Duodenal mucosa (tissue), 2 donors: ENCODE results near the gene ATP8B2.
"Not testable (repeated sequence)": the region's sequence is repeated elsewhere in the genome, so short reads cannot be mapped to it uniquely, and the experiment has no call there.

Experiments
- H3K27ac ChIP-seq: one replicate; pipeline ENCODE4 v1.7.0; 2013; ENCODE audit warnings: low read depth, low read length
- H3K27me3 ChIP-seq, 2 donors: one replicate each; pipeline ENCODE4 v1.7.0; 2013; ENCODE audit warnings: low read length in 2 of 2, control low read depth in 1 of 2; ENCODE audit not compliant: insufficient read depth in 2 of 2, control insufficient read depth in 1 of 2
- H3K36me3 ChIP-seq, 2 donors: one replicate each; pipeline ENCODE4 v1.7.0; 2013; ENCODE audit warnings: low read length in 2 of 2, control low read depth in 1 of 2; ENCODE audit not compliant: insufficient read depth in 2 of 2, control insufficient read depth in 1 of 2
- H3K4me1 ChIP-seq, 2 donors: one replicate each; pipeline ENCODE4 v1.7.0; 2013; ENCODE audit warnings: low read length in 2 of 2, control low read depth in 1 of 2; ENCODE audit not compliant: insufficient read depth in 2 of 2, control insufficient read depth in 1 of 2
- H3K4me3 ChIP-seq, 2 donors: one replicate each; pipeline ENCODE4 v1.7.0; 2013; ENCODE audit warnings: low read length in 2 of 2, low read depth in 1 of 2
- H3K9ac ChIP-seq, 2 donors: one replicate each; pipeline ENCODE4 v1.7.0; 2013; ENCODE audit warnings: low read length in 2 of 2, low read depth in 1 of 2
- H3K9me3 ChIP-seq, 2 donors: one replicate each; pipeline ENCODE4 v1.7.0; 2013; ENCODE audit warnings: low read length in 2 of 2, control low read depth in 1 of 2; ENCODE audit not compliant: control insufficient read depth in 1 of 2

Gene ATP8B2

GRCh38 chr1:154306151-154306550 lies 19.2 kb upstream of the ATP8B2 start:
- Histone ChIP-seq H3K9ac (no peak overlapping the region), H3K27ac (no peak overlapping the region), H3K36me3 (no peaks in the 10 kb centered on the region), H3K4me3 (no peak overlapping the region), H3K4me1 (no peaks in the 10 kb centered on the region), H3K27me3 (no peaks in the 10 kb centered on the region), H3K9me3 (no peaks in the 10 kb centered on the region)

GRCh38 chr1:154307670-154308270 lies 17.6 kb upstream of the ATP8B2 start:
- H3K4me3 ChIP-seq, H3K9ac ChIP-seq, H3K9me3 ChIP-seq, H3K4me1 ChIP-seq, H3K36me3 ChIP-seq, H3K27ac ChIP-seq, H3K27me3 ChIP-seq: not testable (repeated sequence)

GRCh38 chr1:154309136-154309535 lies 16.2 kb upstream of the ATP8B2 start:
- H3K4me3 ChIP-seq, H3K36me3 ChIP-seq, H3K27ac ChIP-seq, H3K9ac ChIP-seq, H3K4me1 ChIP-seq, H3K9me3 ChIP-seq, H3K27me3 ChIP-seq: not testable (repeated sequence)

GRCh38 chr1:154312229-154313065 lies 12.9 kb upstream of the ATP8B2 start:
- not testable (repeated sequence) for H3K36me3 ChIP-seq, H3K9me3 ChIP-seq, H3K27me3 ChIP-seq, H3K9ac ChIP-seq, H3K4me1 ChIP-seq, H3K4me3 ChIP-seq, H3K27ac ChIP-seq

- peaks cover 4 to 8% of the 10 kb centered on the region in 2 donors for H3K9me3 ChIP-seq
- H3K4me3 ChIP-seq = no peak overlapping the region
- H3K4me1 ChIP-seq = no peaks in the 10 kb centered on the region
- no peaks in the 10 kb centered on the region for H3K36me3 ChIP-seq
- no peak overlapping the region for H3K27ac ChIP-seq
- H3K27me3 ChIP-seq = no peaks in the 10 kb centered on the region
- no peak overlapping the region for H3K9ac ChIP-seq
Measured at GRCh38 chr1:154313066-154313356, 12.3 kb upstream of the ATP8B2 start.

GRCh38 chr1:154314226-154314625 lies 11.1 kb upstream of the ATP8B2 start:
- H3K27ac ChIP-seq, H3K9ac ChIP-seq, H3K9me3 ChIP-seq, H3K4me1 ChIP-seq, H3K36me3 ChIP-seq, H3K4me3 ChIP-seq, H3K27me3 ChIP-seq: not testable (repeated sequence)

- no peak overlapping the region for H3K9ac ChIP-seq
- peaks cover 4 to 8% of the 10 kb centered on the region in 2 donors for H3K9me3 ChIP-seq
- H3K27ac ChIP-seq = no peak overlapping the region
- H3K36me3 ChIP-seq = no peaks in the 10 kb centered on the region
- H3K27me3 ChIP-seq = no peaks in the 10 kb centered on the region
- H3K4me1 ChIP-seq = peaks cover 0 to 4% of the 10 kb centered on the region in 2 donors
- H3K4me3 ChIP-seq = no peak overlapping the region
Measured at GRCh38 chr1:154316704-154317103, 8.6 kb upstream of the ATP8B2 start.

GRCh38 chr1:154318386-154318785 lies 6.9 kb upstream of the ATP8B2 start:
- H3K9ac ChIP-seq = no peak overlapping the region
- H3K9me3 ChIP-seq = peaks cover 4 to 8% of the 10 kb centered on the region in 2 donors
- H3K27ac ChIP-seq = no peak overlapping the region
- H3K36me3 ChIP-seq = no peaks in the 10 kb centered on the region
- peaks cover 0 to 1% of the 10 kb centered on the region in 2 donors for H3K27me3 ChIP-seq
- H3K4me1 ChIP-seq = peaks cover 0 to 4% of the 10 kb centered on the region in 2 donors
- no peak overlapping the region for H3K4me3 ChIP-seq

- peak within 1 kb of the TSS; percentile 56 for H3K27ac ChIP-seq
Measured at GRCh38 chr1:154320882-154321608, 4.3 kb upstream of the ATP8B2 start, which contains the start of gene AQP10. Gene AQP10, plus strand, starts transcription at chr1:154321093. Its CDS starts 63 bp downstream, at chr1:154321156.

GRCh38 chr1:154321609-154321934 lies 3.8 kb upstream of the ATP8B2 start:
- not testable (repeated sequence) for H3K9ac ChIP-seq, H3K27ac ChIP-seq, H3K36me3 ChIP-seq, H3K4me3 ChIP-seq, H3K9me3 ChIP-seq
- Histone ChIP-seq H3K4me1 (peaks cover 12 to 16% of the 10 kb centered on the region in 2 donors), H3K27me3 (peaks cover 10 to 11% of the 10 kb centered on the region in 2 donors)

More at GRCh38 chr1:154320882-154321608, 4.3 kb upstream of the ATP8B2 start, which contains the start of gene AQP10:
- H3K27me3 ChIP-seq = peaks cover 6 to 9% of the 10 kb centered on the region in 2 donors
- H3K4me3 ChIP-seq = no peak within 1 kb of the TSS
- H3K4me1 ChIP-seq = peaks cover 6 to 11% of the 10 kb centered on the region in 2 donors
- no peaks in the 10 kb centered on the region for H3K36me3 ChIP-seq
- H3K9ac ChIP-seq = peak within 1 kb of the TSS in 1 of 2 donors; percentile 25
- H3K9me3 ChIP-seq = peaks cover 4 to 8% of the 10 kb centered on the region in 2 donors
